H4 (cell line): ENCODE results near the gene MIEF2. TPM values are rescaled to one million over a fixed set of nuclear protein-coding genes. Genes with fewer than 3 reads are reported as not detected.
A peak's percentile ranks its signal among the peaks of the same experiment; 100 is the strongest.
"Not testable (repeated sequence)": the region's sequence is repeated elsewhere in the genome, so short reads cannot be mapped to it uniquely, and the experiment has no call there.

Experiments
- DNase-seq: peaks from one replicate; pipeline ENCODE4 v3.0.0-alpha.2; 2015; ENCODE audit warnings: low spot score
- total RNA-seq: library from RNA; depleted of rRNA; stranded (reverse); fragments of >200 nt; shearing (Covaris generic); gene quantifications from 2 replicates; pipeline ENCODE4 v1.2.3, GENCODE V29; 2014; rRNA removed

MIEF2 gene
- total RNA-seq, 1 experiment from 2014 or later = 5.0 TPM

DNA sequence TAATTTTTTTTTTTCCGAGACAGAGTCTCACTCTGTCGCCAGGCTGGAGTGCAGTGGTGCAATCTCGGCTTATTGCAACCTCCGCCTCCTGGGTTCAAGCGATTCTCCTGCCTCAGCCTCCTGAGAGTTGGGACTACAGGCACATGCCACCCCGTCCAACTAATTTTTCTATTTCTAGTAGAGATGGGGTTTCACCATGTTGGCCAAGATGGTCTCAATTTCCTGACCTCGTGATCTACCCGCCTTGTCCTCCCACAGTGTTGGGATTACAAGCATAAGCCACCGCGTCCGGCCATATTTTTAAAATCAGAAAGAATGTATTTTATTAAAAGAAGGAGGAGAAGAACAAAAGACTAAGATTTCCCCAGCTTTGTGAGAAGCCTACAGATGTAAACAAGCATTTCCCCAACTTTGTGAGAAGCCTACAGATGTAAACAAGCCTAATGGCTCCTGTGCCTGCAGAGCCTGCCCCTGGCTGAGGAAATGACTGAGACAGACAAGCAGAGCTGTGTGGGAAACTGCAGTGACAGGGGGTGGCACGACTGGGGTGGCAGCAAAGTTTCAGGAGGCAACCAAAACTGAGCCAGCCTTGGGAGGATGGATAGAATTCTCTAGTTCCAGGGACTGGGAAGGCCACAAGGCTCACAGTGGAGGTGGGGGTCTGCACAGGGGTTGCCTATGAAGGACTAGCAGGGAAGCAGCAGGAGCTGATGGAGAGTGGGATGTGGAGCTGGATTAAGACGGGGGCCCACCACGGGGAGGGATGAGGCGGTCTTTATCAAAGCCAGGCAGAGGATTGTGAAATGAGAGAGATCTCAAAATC is 31.5 kb downstream of the MIEF2 start:
- no peak for DNase-seq

- DNase-seq = not testable (repeated sequence)
Measured at GRCh38 chr17:18298061-18298460, 37.6 kb downstream of the MIEF2 start.

- no peak for DNase-seq
Measured at GRCh38 chr17:18300725-18301480, 40.4 kb downstream of the MIEF2 start.

DNA sequence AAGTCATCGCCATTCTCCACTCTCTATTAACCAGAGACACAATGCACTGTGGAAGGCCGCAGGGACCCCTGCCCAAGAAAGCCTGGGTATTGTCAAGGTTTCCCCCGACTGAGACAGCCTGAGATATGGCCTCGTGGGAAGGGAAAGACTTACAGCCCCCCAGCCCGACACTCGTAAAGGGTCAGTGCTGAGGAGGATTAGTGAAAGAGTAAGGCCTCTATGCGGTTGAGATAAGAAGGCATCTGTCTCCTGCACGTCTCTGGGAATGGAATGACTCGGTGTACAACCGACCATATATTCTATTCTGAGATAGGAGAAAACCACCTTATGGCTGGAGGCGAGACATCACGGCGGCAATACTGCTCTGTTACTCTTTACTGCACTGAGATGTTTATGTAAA is 42.7 kb downstream of the MIEF2 start:
- DNase-seq = not testable (repeated sequence)

- DNase-seq = no peak
Measured at GRCh38 chr17:18309202-18309601, 48.7 kb downstream of the MIEF2 start.

- no peak for DNase-seq
Measured at GRCh38 chr17:18314059-18314730, 53.7 kb downstream of the MIEF2 start.

GRCh38 chr17:18314731-18315561 is 54.5 kb downstream of the MIEF2 start, which contains the start of the genes SMCR8 and TOP3A:
Gene SMCR8, plus strand, starts transcription at chr17:18315293. Its CDS starts 497 bp downstream, at chr17:18315790.
Gene TOP3A, minus strand, starts transcription at chr17:18314994. Its CDS starts 216 bp downstream, at chr17:18314778.
- DNase-seq = peak; percentile 96

DNA sequence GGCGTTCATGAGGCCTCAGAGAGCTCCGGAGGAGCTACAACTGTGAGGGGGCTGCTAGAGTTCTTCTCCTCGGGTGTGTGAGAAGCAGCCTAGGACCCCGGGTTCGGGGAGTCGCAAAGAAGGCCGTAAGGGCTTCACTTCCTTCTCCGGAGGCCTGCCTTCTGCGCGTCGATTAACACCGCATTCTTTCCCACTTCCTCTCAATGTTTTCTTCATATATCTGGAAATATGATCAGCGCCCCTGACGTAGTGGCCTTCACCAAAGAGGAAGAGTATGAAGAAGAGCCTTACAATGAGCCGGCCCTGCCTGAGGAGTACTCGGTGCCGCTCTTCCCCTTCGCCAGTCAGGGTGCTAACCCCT is 55.1 kb downstream of the MIEF2 start:
- DNase-seq = no peak

DNA sequence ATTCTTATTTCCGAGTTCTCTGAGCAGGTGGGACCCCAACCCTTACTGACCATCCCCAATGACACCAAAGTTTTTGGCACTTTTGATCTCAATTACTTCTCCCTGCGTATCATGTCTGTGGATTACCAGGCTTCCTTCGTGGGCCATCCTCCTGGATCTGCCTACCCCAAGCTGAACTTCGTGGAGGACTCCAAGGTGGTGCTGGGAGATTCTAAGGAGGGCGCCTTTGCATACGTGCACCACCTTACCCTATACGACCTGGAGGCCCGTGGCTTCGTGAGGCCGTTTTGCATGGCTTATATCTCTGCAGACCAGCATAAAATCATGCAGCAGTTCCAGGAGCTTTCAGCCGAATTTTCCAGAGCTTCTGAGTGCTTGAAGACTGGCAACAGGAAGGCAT is 55.5 kb downstream of the MIEF2 start:
- DNase-seq = no peak

Other genes starting within 250 kb of the MIEF2 start
- gene ATPAF2, start 221.5 kb upstream of the MIEF2 start, total RNA-seq = 8.6 and 13.8 TPM in 2 replicates
- 4.1 and 6.0 TPM in 2 replicates for gene GID4, start 221.3 kb upstream of the MIEF2 start, total RNA-seq
- gene DRG2, start 172.7 kb upstream of the MIEF2 start, total RNA-seq = 46.6 and 61.5 TPM in 2 replicates
- under 0.01 TPM in 1 of 2 replicates, not detected in the other for gene MYO15A, start 151.9 kb upstream of the MIEF2 start, total RNA-seq
- 58.2 and 63.1 TPM in 2 replicates for gene ALKBH5, start 76.8 kb upstream of the MIEF2 start, total RNA-seq
- gene LLGL1, start 35.0 kb upstream of the MIEF2 start, total RNA-seq = 12.1 and 14.0 TPM in 2 replicates
- 128 and 139 TPM in 2 replicates for gene FLII, start 1.9 kb upstream of the MIEF2 start, total RNA-seq
- gene TOP3A, start 54.3 kb downstream of the MIEF2 start, total RNA-seq = 25.6 and 31.1 TPM in 2 replicates
- gene SMCR8, start 54.6 kb downstream of the MIEF2 start, total RNA-seq = 6.3 and 7.3 TPM in 2 replicates
- 27.6 and 27.7 TPM in 2 replicates for gene SHMT1, start 102.9 kb downstream of the MIEF2 start, total RNA-seq
- gene EVPLL, start 117.1 kb downstream of the MIEF2 start, total RNA-seq = 0.35 TPM in 1 of 2 replicates, not detected in the other
- not detected in 2 replicates for gene LGALS9C, start 216.1 kb downstream of the MIEF2 start, total RNA-seq